NCI-H146 (cell line): ENCODE results near the gene BTBD10.
"Not testable (repeated sequence)": the region's sequence is repeated elsewhere in the genome, so short reads cannot be mapped to it uniquely, and the experiment has no call there.

Experiments used
- DNase-seq: peaks from one replicate; lab custom pipeline; 2025; lab: John Stamatoyannopoulos, UW

BTBD10 gene

GRCh38 chr11:13440100-13440855 lies 22.7 kb downstream of the BTBD10 start:
- no peak for DNase-seq

GRCh38 chr11:13438291-13438690 lies 24.7 kb downstream of the BTBD10 start:
- no peak for DNase-seq

- not testable (repeated sequence) for DNase-seq
Measured at GRCh38 chr11:13436836-13437235, 26.2 kb downstream of the BTBD10 start.

- peak; percentile 1 for DNase-seq
Measured at GRCh38 chr11:13434247-13435205, 28.5 kb downstream of the BTBD10 start.

- no peak for DNase-seq
Measured at GRCh38 chr11:13433437-13433836, 29.6 kb downstream of the BTBD10 start.

GRCh38 chr11:13429836-13430235 lies 33.2 kb downstream of the BTBD10 start:
- DNase-seq: no peak

- no peak for DNase-seq
Measured at GRCh38 chr11:13429288-13429687, 33.7 kb downstream of the BTBD10 start.

GRCh38 chr11:13427440-13427839 lies 35.6 kb downstream of the BTBD10 start:
- no peak for DNase-seq

GRCh38 chr11:13423372-13423771 lies 39.6 kb downstream of the BTBD10 start:
- no peak for DNase-seq

- DNase-seq: no peak
Measured at GRCh38 chr11:13421561-13421960, 41.5 kb downstream of the BTBD10 start.

GRCh38 chr11:13415201-13415600 lies 47.8 kb downstream of the BTBD10 start:
- no peak for DNase-seq

GRCh38 chr11:13405220-13405619 lies 57.8 kb downstream of the BTBD10 start:
- no peak for DNase-seq

- DNase-seq: not testable (repeated sequence)
Measured at GRCh38 chr11:13398335-13398734, 64.7 kb downstream of the BTBD10 start.

- DNase-seq: no peak
Measured at GRCh38 chr11:13391217-13391616, 71.8 kb downstream of the BTBD10 start.

- DNase-seq: no peak
Measured at GRCh38 chr11:13388741-13389140, 74.3 kb downstream of the BTBD10 start.

- DNase-seq: no peak
Measured at GRCh38 chr11:13386567-13386966, 76.5 kb downstream of the BTBD10 start.

- no peak for DNase-seq
Measured at GRCh38 chr11:13384908-13385640, 77.9 kb downstream of the BTBD10 start.

- no peak for DNase-seq
Measured at GRCh38 chr11:13382751-13383150, 80.3 kb downstream of the BTBD10 start.

GRCh38 chr11:13380731-13381130 lies 82.3 kb downstream of the BTBD10 start:
- DNase-seq: no peak

- DNase-seq: no peak
Measured at GRCh38 chr11:13378316-13378715, 84.7 kb downstream of the BTBD10 start.

- no peak for DNase-seq
Measured at GRCh38 chr11:13376838-13377237, 86.2 kb downstream of the BTBD10 start.

- no peak for DNase-seq
Measured at GRCh38 chr11:13376402-13376801, 86.6 kb downstream of the BTBD10 start.
